Common myeloid progenitor, CD34-positive (primary cell): ENCODE results near the gene FGD3.
A peak's percentile ranks its signal among the peaks of the same experiment; 100 is the strongest.

ENCODE experiments used
- CTCF ChIA-PET: fragments of 350-600 bp; sonication (Branson Sonifier 250); formaldehyde crosslinking; loops from one replicate; lab custom pipeline; 2021; ENCODE audit warnings: antibody characterized with exemption; lab: Charles Lee
- POLR2A ChIA-PET: fragments of 350-600 bp; sonication (Branson Sonifier 250); formaldehyde crosslinking; loops from one replicate; lab custom pipeline; 2021; ENCODE audit warnings: antibody characterized with exemption; lab: Charles Lee
- DNase-seq, 3 donors: peaks; one replicate each; pipeline versions ENCODE4 v3.0.0 to v3.0.0-alpha.2; 2013
- H3K27ac ChIP-seq, 2 experiments: 1 replicate in 1 of 2; 2 replicates in 1 of 2; pipeline ENCODE4 v1.7.0; 2013; ENCODE audit warnings: inconsistent platforms in 2 of 2, low read length in 2 of 2, mild to moderate bottlenecking in 2 of 2, low read depth in 1 of 2, moderate library complexity in 1 of 2; ENCODE audit not compliant: severe bottlenecking in 2 of 2, insufficient read depth in 1 of 2, poor library complexity in 1 of 2
- H3K27me3 ChIP-seq, 5 experiments: replicated peaks in 2 of 5; 1 replicate in 3 of 5; 2 replicates in 2 of 5; pipeline versions ENCODE4 v1.6.1 to v1.7.0; 2013; ENCODE audit warnings: low read length in 4 of 5, mild to moderate bottlenecking in 2 of 5, moderate library complexity in 2 of 5, inconsistent platforms in 1 of 5; ENCODE audit not compliant: insufficient read depth in 5 of 5, control insufficient read depth in 4 of 5
- H3K36me3 ChIP-seq, 4 experiments: 1 replicate in 2 of 4; 2 replicates in 2 of 4; pipeline versions ENCODE4 v1.6.1 to v1.7.0; 2013; ENCODE audit warnings: low read length in 3 of 4, control low read depth in 1 of 4, mild to moderate bottlenecking in 1 of 4; ENCODE audit not compliant: control insufficient read depth in 4 of 4, insufficient read depth in 4 of 4
- H3K4me1 ChIP-seq, 4 experiments: 1 replicate in 3 of 4; 2 replicates in 1 of 4; pipeline versions ENCODE4 v1.6.1 to v1.7.1; 2013; ENCODE audit warnings: low read length in 3 of 4, mild to moderate bottlenecking in 3 of 4, control low read depth in 1 of 4, inconsistent platforms in 1 of 4, moderate library complexity in 1 of 4; ENCODE audit not compliant: control insufficient read depth in 4 of 4, insufficient read depth in 4 of 4; ENCODE audit errors: control extremely low read depth in 1 of 4
- H3K4me3 ChIP-seq, 7 experiments: 1 replicate in 4 of 7; 2 replicates in 3 of 7; pipeline versions ENCODE4 v1.5.1 to v1.7.0; 2013; ENCODE audit warnings: mild to moderate bottlenecking in 7 of 7, low read length in 6 of 7, moderate library complexity in 6 of 7, inconsistent platforms in 2 of 7, low read depth in 2 of 7, control low read depth in 1 of 7; ENCODE audit not compliant: insufficient read depth in 4 of 7, control insufficient read depth in 1 of 7; ENCODE audit errors: extremely low read depth in 1 of 7
- H3K9me3 ChIP-seq, 5 experiments: 1 replicate in 4 of 5; 2 replicates in 1 of 5; pipeline versions ENCODE4 v1.6.1 to v1.7.1; 2013; ENCODE audit warnings: low read length in 4 of 5, mild to moderate bottlenecking in 2 of 5, inconsistent platforms in 1 of 5, low read depth in 1 of 5, moderate library complexity in 1 of 5; ENCODE audit not compliant: control insufficient read depth in 4 of 5, insufficient read depth in 2 of 5; ENCODE audit errors: control extremely low read depth in 1 of 5
- WGBS: methylation state at CpG from one replicate; pipeline ENCODE4 v1.1.5; 2013; ENCODE audit not compliant: insufficient coverage; 5-methylcytosine and 5-hydroxymethylcytosine counted together

The FGD3 gene

GRCh38 chr9:93065135-93065720 lies 117.9 kb downstream of the FGD3 start:
- peaks cover 7 to 71% (median 64%) of the 10 kb centered on the region in 4 experiments for H3K4me1 ChIP-seq
- ChIA-PET POLR2A (interaction anchor here (0.5 to 2.4 kb wide), 2 partner anchors 33 to 58 kb away, joined by 3 to 13 read pairs; no protein-coding TSS in a partner anchor), CTCF (interaction anchor here (0.8 to 5.1 kb wide), 10 partner anchors 9 to 54 kb away, joined by 3 to 28 read pairs (median 7); no protein-coding TSS in a partner anchor)
- H3K27me3 ChIP-seq = no peaks in the 10 kb centered on the region
- peak overlapping the region in 2 of 7 experiments; percentile 20 to 37 for H3K4me3 ChIP-seq
- H3K36me3 ChIP-seq = no peaks in the 10 kb centered on the region
- no peaks in the 10 kb centered on the region for H3K9me3 ChIP-seq
- DNase-seq = no peak
- 10% methylated on average over 8 of the region's 15 CpGs for WGBS
- H3K27ac ChIP-seq = peak overlapping the region in 1 of 2 experiments; percentile 59

GRCh38 chr9:93066978-93067603 lies 119.8 kb downstream of the FGD3 start:
- Histone ChIP-seq H3K4me3 (no peak overlapping the region), H3K27ac (no peak overlapping the region), H3K27me3 (no peaks in the 10 kb centered on the region), H3K9me3 (no peaks in the 10 kb centered on the region), H3K36me3 (peaks cover 0 to 9% (median 0%) of the 10 kb centered on the region in 4 experiments), H3K4me1 (peaks cover 7 to 57% (median 46%) of the 10 kb centered on the region in 4 experiments)
- DNase-seq = no peak
- ChIA-PET POLR2A (no interaction called here), CTCF (interaction anchor here (0.9 to 5.1 kb wide), 6 partner anchors 10 to 110 kb away, joined by 3 to 28 read pairs (median 4); no protein-coding TSS in a partner anchor)
- 100% methylated on average over 2 of the region's 3 CpGs for WGBS

- ChIA-PET POLR2A (no interaction called here), CTCF (interaction anchor here (0.9 to 5.1 kb wide), 3 partner anchors 8 to 14 kb away, joined by 3 to 28 read pairs (median 3); no protein-coding TSS in a partner anchor)
- Histone ChIP-seq H3K27ac (no peak overlapping the region), H3K9me3 (no peaks in the 10 kb centered on the region), H3K4me1 (peaks cover 4 to 48% (median 33%) of the 10 kb centered on the region in 4 experiments), H3K27me3 (no peaks in the 10 kb centered on the region), H3K4me3 (no peak overlapping the region), H3K36me3 (peaks cover 0 to 11% (median 0%) of the 10 kb centered on the region in 4 experiments)
- WGBS = 100% methylated on average over 1 of the region's 4 CpGs
- DNase-seq = no peak
Observed at GRCh38 chr9:93068956-93069355, 121.6 kb downstream of the FGD3 start.

GRCh38 chr9:93071464-93071863 lies 124.1 kb downstream of the FGD3 start:
- ChIA-PET CTCF (interaction anchor here (0.9 kb wide), 2 partner anchors 10 to 44 kb away, joined by 3 read pairs; no protein-coding TSS in a partner anchor), POLR2A (no interaction called here)
- Histone ChIP-seq H3K36me3 (peaks cover 0 to 11% (median 1%) of the 10 kb centered on the region in 4 experiments), H3K4me3 (no peak overlapping the region), H3K9me3 (no peaks in the 10 kb centered on the region), H3K4me1 (peaks cover 0 to 23% (median 9%) of the 10 kb centered on the region in 4 experiments), H3K27me3 (no peaks in the 10 kb centered on the region), H3K27ac (no peak overlapping the region)
- peak in 2 of 3 donors; percentile 50 to 58 for DNase-seq
- WGBS = 89% methylated on average over 2 of the region's 7 CpGs

GRCh38 chr9:93072383-93072795 lies 125.1 kb downstream of the FGD3 start:
- peaks cover 0 to 21% (median 8%) of the 10 kb centered on the region in 4 experiments for H3K4me1 ChIP-seq
- ChIA-PET CTCF (interaction anchor here (0.9 kb wide), 1 partner anchor 12 kb away, joined by 3 read pairs; no protein-coding TSS in a partner anchor), POLR2A (no interaction called here)
- DNase-seq = no peak
- no peak overlapping the region for H3K27ac ChIP-seq
- H3K36me3 ChIP-seq = peaks cover 0 to 11% (median 1%) of the 10 kb centered on the region in 4 experiments
- H3K9me3 ChIP-seq = no peaks in the 10 kb centered on the region
- 53% methylated on average over 5 of the region's 5 CpGs for WGBS
- H3K27me3 ChIP-seq = no peaks in the 10 kb centered on the region
- no peak overlapping the region for H3K4me3 ChIP-seq

GRCh38 chr9:93076101-93076791 lies 128.9 kb downstream of the FGD3 start:
- Histone ChIP-seq H3K4me1 (peaks cover 0 to 33% (median 21%) of the 10 kb centered on the region in 4 experiments), H3K36me3 (peaks cover 0 to 17% (median 8%) of the 10 kb centered on the region in 4 experiments), H3K4me3 (no peak overlapping the region), H3K27me3 (no peaks in the 10 kb centered on the region), H3K9me3 (no peaks in the 10 kb centered on the region), H3K27ac (no peak overlapping the region)
- ChIA-PET CTCF (interaction anchor here (0.9 to 4.4 kb wide), 4 partner anchors 10 to 33 kb away, joined by 3 to 28 read pairs (median 4); no protein-coding TSS in a partner anchor), POLR2A (no interaction called here)
- 98% methylated on average over 10 of the region's 12 CpGs for WGBS
- DNase-seq = no peak
